HG03095 (cell line): Measurements from ENCODE around the gene ARL8A.

Experiments used
- ATAC-seq: cut with Tn5 transposase; IDR thresholded peaks from one replicate; pipeline ENCODE4 v1.9.1; 2021; ENCODE audit warnings: moderate library complexity; ENCODE audit not compliant: unreplicated experiment

Gene ARL8A

DNA sequence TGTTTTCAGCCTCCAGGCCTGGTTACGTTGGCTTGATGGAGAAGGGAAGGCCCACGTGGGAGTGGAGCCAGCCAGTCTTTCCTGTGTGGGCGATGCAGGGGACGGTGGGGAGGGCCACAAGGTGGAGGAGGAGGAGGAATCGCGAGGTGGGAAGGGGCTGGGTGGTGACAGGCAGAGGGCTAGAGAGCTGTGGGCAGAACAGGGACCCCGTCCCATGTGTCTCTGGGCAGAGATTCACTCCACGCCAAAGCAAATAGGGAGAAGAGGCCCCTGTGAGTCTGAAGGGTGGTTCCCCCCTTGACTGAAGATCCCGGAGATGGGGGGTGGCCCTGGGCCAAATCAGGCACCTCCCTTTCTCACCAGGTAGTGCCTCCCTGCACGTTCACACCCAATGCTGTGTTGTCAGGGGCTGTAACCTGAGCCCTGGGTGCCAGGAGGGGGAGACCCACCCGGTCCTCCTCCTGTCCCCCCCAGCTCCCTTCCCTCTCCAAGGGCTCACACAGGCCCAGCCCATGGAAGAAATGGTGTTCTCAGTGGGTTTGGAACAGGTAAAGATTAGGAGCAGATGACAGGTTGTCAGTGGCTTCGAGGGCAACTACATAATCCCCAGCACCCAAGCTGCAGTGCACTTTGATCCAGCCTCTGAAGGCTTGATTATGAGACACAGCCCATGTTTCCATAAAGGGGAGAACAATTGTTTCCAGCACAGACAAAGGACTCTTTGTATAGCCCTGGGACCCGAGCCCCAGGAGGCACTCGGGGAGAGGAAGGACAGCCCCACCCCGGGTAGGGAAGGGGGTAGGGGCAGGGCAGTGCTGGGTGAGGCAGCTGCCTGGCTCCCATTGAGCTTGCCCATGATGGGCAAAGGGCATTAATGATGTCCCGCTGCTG is 59.5 kb downstream of the ARL8A start:
- ATAC-seq = no peak
